NCI-H1417 (cell line): ENCODE measurements around the gene TMEM108.
A peak's percentile ranks its signal among the peaks of the same experiment; 100 is the strongest.

Experiments used
- DNase-seq, 3 experiments: peaks; one replicate each; lab custom pipeline; 2025; lab: John Stamatoyannopoulos, UW

Gene TMEM108

GRCh38 chr3:133384331-133385027 is 346.3 kb downstream of the TMEM108 start:
- peak; percentile 61 to 84 (median 73) for DNase-seq

GRCh38 chr3:133386876-133387275 is 348.7 kb downstream of the TMEM108 start:
- no peak for DNase-seq

GRCh38 chr3:133387341-133387740 is 349.1 kb downstream of the TMEM108 start:
- no peak for DNase-seq

GRCh38 chr3:133388696-133389395 is 350.7 kb downstream of the TMEM108 start:
- no peak for DNase-seq

GRCh38 chr3:133390715-133391114 is 352.5 kb downstream of the TMEM108 start:
- no peak for DNase-seq

- no peak for DNase-seq
Observed at GRCh38 chr3:133393204-133393603, 355.0 kb downstream of the TMEM108 start.

- no peak for DNase-seq
Observed at GRCh38 chr3:133393691-133394474, 355.7 kb downstream of the TMEM108 start.

GRCh38 chr3:133394561-133395311 is 356.5 kb downstream of the TMEM108 start:
- DNase-seq: no peak

GRCh38 chr3:133396906-133397305 is 358.7 kb downstream of the TMEM108 start:
- no peak for DNase-seq

- DNase-seq: no peak
Observed at GRCh38 chr3:133400006-133400515, 361.9 kb downstream of the TMEM108 start, which contains the start of gene BFSP2. Gene BFSP2 (plus strand): TSS chr3:133400056. CDS start chr3:133400084, 28 bp downstream.

- no peak for DNase-seq
Observed at GRCh38 chr3:133401374-133402135, 363.4 kb downstream of the TMEM108 start.

- DNase-seq: peak in 1 of 3 experiments; percentile 48
Observed at GRCh38 chr3:133404920-133405319, 366.7 kb downstream of the TMEM108 start.

GRCh38 chr3:133408366-133408765 is 370.2 kb downstream of the TMEM108 start:
- DNase-seq: no peak

GRCh38 chr3:133408961-133409360 is 370.8 kb downstream of the TMEM108 start:
- no peak for DNase-seq

GRCh38 chr3:133410191-133410892 is 372.2 kb downstream of the TMEM108 start:
- DNase-seq: no peak

GRCh38 chr3:133412183-133413132 is 374.3 kb downstream of the TMEM108 start:
- no peak for DNase-seq

GRCh38 chr3:133413161-133414020 is 375.2 kb downstream of the TMEM108 start:
- DNase-seq: peak in 2 of 3 experiments; percentile 8 to 50

- no peak for DNase-seq
Observed at GRCh38 chr3:133414021-133414392, 375.8 kb downstream of the TMEM108 start.
